ENCODE data around the gene FXYD2. TPM values are rescaled to one million over a fixed set of nuclear protein-coding genes. Genes with fewer than 3 reads are reported as not detected.

The FXYD2 gene
- total RNA-seq, 1 experiment from 2014 or later, result 1.4 TPM

DNA sequence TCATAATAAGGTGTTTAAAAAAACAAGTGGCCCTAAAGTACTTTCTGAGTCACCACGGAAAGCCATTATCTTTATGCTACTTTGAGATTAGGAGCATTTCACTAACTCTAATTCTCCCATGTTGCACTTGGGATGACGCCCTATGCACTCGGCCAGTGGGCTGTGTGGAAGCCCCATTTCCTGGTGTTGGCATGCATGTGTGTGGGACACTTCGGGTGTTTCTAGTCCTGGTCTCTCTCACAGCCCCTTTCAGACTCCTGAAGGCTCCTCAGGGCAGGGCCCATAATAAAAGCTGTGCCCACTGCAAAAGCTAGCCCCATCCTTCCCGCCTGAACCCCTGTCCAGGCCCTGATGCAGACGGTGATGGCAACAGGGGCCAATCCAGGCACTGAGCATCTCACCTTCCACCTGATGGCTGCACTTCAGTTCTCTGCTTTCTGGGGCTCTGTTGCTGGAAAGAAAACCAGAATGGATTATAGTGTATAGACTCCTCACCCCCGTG lies 14.9 kb upstream of the FXYD2 start:
- Mint-ChIP-seq H3K4me3 (no peak overlapping the region), H3K27ac (no peak overlapping the region), H3K27me3 (ENCODE audit: low read depth) (no peaks in the 10 kb centered on the region), H3K4me1 (peaks cover 16% of the 10 kb centered on the region), H3K9me3 (no peaks in the 10 kb centered on the region), H3K36me3 (no peaks in the 10 kb centered on the region)
- DNase-seq (ENCODE audit: low spot score) (no peak), ATAC-seq (no peak)
- ChIA-PET POLR2A (no interaction called here), CTCF (interaction anchor here (4.2 kb wide), 1 partner anchor 107 kb away, joined by 17 read pairs; no protein-coding TSS in a partner anchor)
- TF ChIP-seq NR2C2 (CRISPR knock-in tag; IDR thresholded peaks at IDR 0.05), result no peak
- no peak for TF ChIP-seq ZBTB21 (CRISPR knock-in tag; IDR thresholded peaks at IDR 0.05; ENCODE audit: borderline replicate concordance)
- TF ChIP-seq FOXK1 (CRISPR knock-in tag; IDR thresholded peaks at IDR 0.05), result no peak
- TF ChIP-seq HMGA2 (CRISPR knock-in tag; IDR thresholded peaks at IDR 0.05), result no peak
- TF ChIP-seq E2F5 (CRISPR knock-in tag; IDR thresholded peaks at IDR 0.05), result no peak
- no peak for TF ChIP-seq ZNF425 (CRISPR knock-in tag; conservative IDR thresholded peaks at IDR 0.05)
- no peak for TF ChIP-seq ZMAT4 (CRISPR knock-in tag; IDR thresholded peaks at IDR 0.05)
- TF ChIP-seq, protein P1, sequence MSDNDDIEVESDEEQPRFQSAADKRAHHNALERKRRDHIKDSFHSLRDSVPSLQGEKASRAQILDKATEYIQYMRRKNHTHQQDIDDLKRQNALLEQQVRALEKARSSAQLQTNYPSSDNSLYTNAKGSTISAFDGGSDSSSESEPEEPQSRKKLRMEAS (CRISPR knock-in tag; IDR thresholded peaks at IDR 0.05), result no peak
- TF ChIP-seq, protein P2, sequence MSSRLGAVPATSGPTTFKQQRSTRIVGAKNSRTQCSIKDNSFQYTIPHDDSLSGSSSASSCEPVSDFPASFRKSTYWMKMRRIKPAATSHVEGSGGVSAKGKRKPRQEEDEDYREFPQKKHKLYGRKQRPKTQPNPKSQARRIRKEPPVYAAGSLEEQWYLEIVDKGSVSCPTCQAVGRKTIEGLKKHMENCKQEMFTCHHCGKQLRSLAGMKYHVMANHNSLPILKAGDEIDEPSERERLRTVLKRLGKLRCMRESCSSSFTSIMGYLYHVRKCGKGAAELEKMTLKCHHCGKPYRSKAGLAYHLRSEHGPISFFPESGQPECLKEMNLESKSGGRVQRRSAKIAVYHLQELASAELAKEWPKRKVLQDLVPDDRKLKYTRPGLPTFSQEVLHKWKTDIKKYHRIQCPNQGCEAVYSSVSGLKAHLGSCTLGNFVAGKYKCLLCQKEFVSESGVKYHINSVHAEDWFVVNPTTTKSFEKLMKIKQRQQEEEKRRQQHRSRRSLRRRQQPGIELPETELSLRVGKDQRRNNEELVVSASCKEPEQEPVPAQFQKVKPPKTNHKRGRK (CRISPR knock-in tag; IDR thresholded peaks at IDR 0.05; ENCODE audit: borderline replicate concordance), result no peak
- TF ChIP-seq ESRRA (CRISPR knock-in tag; IDR thresholded peaks at IDR 0.05; ENCODE audit: borderline replicate concordance), result no peak
- TF ChIP-seq JAZF1 (CRISPR knock-in tag; IDR thresholded peaks at IDR 0.05), result no peak
- no peak for TF ChIP-seq SMAD4 (CRISPR knock-in tag; IDR thresholded peaks at IDR 0.05)
- no peak for TF ChIP-seq ERG (CRISPR knock-in tag; IDR thresholded peaks at IDR 0.05)
- TF ChIP-seq GTF2I (CRISPR knock-in tag; conservative IDR thresholded peaks at IDR 0.05), result no peak
- TF ChIP-seq JUN (CRISPR knock-in tag; IDR thresholded peaks at IDR 0.05), result no peak
- TF ChIP-seq, protein P3, sequence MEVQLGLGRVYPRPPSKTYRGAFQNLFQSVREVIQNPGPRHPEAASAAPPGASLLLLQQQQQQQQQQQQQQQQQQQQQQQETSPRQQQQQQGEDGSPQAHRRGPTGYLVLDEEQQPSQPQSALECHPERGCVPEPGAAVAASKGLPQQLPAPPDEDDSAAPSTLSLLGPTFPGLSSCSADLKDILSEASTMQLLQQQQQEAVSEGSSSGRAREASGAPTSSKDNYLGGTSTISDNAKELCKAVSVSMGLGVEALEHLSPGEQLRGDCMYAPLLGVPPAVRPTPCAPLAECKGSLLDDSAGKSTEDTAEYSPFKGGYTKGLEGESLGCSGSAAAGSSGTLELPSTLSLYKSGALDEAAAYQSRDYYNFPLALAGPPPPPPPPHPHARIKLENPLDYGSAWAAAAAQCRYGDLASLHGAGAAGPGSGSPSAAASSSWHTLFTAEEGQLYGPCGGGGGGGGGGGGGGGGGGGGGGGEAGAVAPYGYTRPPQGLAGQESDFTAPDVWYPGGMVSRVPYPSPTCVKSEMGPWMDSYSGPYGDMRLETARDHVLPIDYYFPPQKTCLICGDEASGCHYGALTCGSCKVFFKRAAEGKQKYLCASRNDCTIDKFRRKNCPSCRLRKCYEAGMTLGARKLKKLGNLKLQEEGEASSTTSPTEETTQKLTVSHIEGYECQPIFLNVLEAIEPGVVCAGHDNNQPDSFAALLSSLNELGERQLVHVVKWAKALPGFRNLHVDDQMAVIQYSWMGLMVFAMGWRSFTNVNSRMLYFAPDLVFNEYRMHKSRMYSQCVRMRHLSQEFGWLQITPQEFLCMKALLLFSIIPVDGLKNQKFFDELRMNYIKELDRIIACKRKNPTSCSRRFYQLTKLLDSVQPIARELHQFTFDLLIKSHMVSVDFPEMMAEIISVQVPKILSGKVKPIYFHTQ (CRISPR knock-in tag; IDR thresholded peaks at IDR 0.05), result no peak
- TF ChIP-seq TEAD1 (CRISPR knock-in tag; IDR thresholded peaks at IDR 0.05), result no peak

Data from WTC11 (cell line).